SKM-1 (cell line): ENCODE data around the gene TTLL4.

Source experiments
- DNase-seq: peaks from one replicate; lab custom pipeline; 2025; ENCODE audit not compliant: unreplicated experiment; lab: John Stamatoyannopoulos, UW

The TTLL4 gene

DNA sequence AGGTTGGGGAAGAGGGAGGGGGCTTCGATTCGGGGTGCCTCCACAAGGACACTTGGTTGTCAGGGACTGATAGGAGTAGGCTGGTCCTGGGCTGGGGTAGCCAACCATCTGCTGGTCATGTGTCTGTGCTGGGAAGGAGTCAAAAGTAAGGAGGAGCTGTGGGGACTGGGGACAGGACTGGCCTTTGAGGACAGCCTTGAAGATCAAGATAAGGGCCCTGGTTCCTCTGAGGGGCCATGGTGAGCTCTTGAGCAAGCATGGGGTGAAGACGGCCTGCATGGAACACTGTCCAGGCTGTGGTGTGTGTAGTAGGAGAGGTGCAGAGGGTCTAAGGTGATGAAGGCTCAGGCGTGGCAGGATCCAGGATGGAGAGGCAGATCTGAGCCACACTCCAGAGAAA, 73.1 kb downstream of the TTLL4 start:
- DNase-seq = no peak

DNA sequence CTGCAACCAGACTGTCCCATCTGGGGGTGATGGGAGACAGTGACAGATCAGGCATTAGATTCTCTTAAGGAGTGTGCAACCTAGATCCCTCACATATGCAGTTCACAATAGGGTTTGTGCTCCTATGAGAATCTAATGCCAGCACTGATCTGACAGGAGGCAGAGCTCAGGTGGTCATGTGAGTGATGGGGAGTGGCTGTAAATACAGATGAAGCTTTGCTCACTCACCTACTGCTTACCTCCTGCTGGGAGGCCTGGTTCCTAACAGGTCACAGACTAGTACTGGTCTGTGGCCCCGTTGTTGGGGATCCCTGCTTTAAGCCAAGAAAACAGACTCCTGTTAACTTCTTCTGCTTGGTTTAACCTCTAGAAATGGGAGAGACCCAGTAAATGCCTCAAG, 74.5 kb downstream of the TTLL4 start:
- no peak for DNase-seq

GRCh38 chr2:218786133-218786532, 75.5 kb downstream of the TTLL4 start:
- DNase-seq = no peak

GRCh38 chr2:218788529-218789255, 78.1 kb downstream of the TTLL4 start:
- no peak for DNase-seq

GRCh38 chr2:218792433-218792832, 81.8 kb downstream of the TTLL4 start:
- no peak for DNase-seq

GRCh38 chr2:218796691-218797090, 86.1 kb downstream of the TTLL4 start:
- DNase-seq = no peak

DNA sequence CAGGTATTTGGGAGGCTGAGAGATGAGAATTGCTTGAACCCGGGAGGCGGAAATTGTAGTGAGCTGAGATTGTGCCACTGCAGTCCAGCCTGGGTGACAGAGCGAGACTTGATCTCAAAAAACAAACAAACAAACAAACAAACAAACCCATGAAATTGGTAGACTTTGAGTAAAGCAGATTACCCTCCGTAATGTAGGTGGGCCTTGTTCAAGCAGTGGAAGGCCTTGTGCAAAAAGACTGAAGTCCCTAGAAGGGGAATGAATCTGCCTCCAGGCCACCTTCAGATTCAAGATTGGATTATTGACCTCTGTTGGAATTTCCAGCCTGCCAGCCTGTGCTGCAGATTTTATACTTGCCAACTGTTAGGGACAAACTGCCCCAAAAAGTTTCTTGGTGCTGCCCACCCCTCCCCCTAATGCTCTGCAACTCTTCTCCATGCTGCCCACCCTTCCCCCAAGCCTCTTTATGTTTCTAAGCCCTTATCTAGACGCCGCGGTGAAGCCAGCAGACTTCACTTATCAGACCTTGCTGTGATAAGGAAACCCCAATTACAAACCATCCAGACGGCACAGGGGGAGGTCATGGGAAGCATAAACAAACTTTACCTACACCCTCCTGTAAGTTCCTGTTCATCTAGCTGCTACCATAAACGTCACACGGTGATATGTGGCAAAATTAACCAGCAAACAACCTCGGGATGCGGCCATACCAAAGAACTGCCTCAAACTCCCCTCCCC, 88.3 kb downstream of the TTLL4 start:
- DNase-seq = no peak

- no peak for DNase-seq
These were observed 89.4 kb downstream of the TTLL4 start for GRCh38 chr2:218799990-218800389.

- no peak for DNase-seq
These were observed 91.9 kb downstream of the TTLL4 start for GRCh38 chr2:218802386-218802994.

GRCh38 chr2:218804817-218805216, 94.2 kb downstream of the TTLL4 start:
- DNase-seq = no peak
